Measurements from ENCODE around the gene AP5Z1. TPM values are rescaled to one million over a fixed set of nuclear protein-coding genes. Genes with fewer than 3 reads are reported as not detected.

AP5Z1 gene
- polyA plus RNA-seq, 3 donors, result 30.8 to 75.2 (median 33.8) TPM

- H3K9me3 ChIP-seq (replicated peaks in 1 of 2; ENCODE audit: control insufficient read depth in 1 of 2, insufficient read depth in 1 of 2, low read length in 2 of 2), result no peaks in the 10 kb centered on the region
- H3K36me3 Mint-ChIP-seq, result peaks cover 70 to 97% of the 10 kb centered on the region in 2 donors
- H3K4me2 ChIP-seq (replicated peaks; ENCODE audit: extremely low read depth, low read length, poor library complexity, severe bottlenecking), result no peak overlapping the region
- intact Hi-C loops (cut with micrococcal nuclease), result no loop called here
- no peak overlapping the region for H3K9ac ChIP-seq (ENCODE audit: insufficient read depth, low read length, poor library complexity, severe bottlenecking)
- peaks cover 0 to 2% (median 0%) of the 10 kb centered on the region in 3 donors for H3K27me3 Mint-ChIP-seq (ENCODE audit: low read depth in 3 of 3)
- no peak overlapping the region for H3K27ac Mint-ChIP-seq
- no peak for DNase-seq
- WGBS (ENCODE audit: insufficient coverage), result 98% methylated on average over 26 of the region's 26 CpGs
- no peak overlapping the region for H3K4me3 Mint-ChIP-seq
- H2AFZ ChIP-seq (ENCODE audit: insufficient read depth, low read depth, low read length, poor library complexity, severe bottlenecking), result no peak overlapping the region
- H3K36me3 ChIP-seq (replicated peaks in 1 of 2; ENCODE audit: control insufficient read depth in 1 of 2, insufficient read depth in 2 of 2, low read length in 2 of 2), result peaks cover 83 to 99% of the 10 kb centered on the region in 2 donors
- no peaks in the 10 kb centered on the region for H3K4me1 Mint-ChIP-seq
- TF ChIP-seq CTCF (IDR thresholded peaks at IDR 0.05), result no peak
- no peak overlapping the region for H3K4me3 ChIP-seq (replicated peaks in 1 of 3; ENCODE audit: low read depth in 2 of 3, low read length in 3 of 3)
- H3K27ac ChIP-seq (ENCODE audit: low read depth in 1 of 2, low read length in 2 of 2), result no peak overlapping the region
- H3K27me3 ChIP-seq (ENCODE audit: control insufficient read depth in 2 of 2, insufficient read depth in 2 of 2, low read length in 2 of 2), result no peaks in the 10 kb centered on the region
- H3K79me2 ChIP-seq (ENCODE audit: insufficient read depth, low read length), result no peaks in the 10 kb centered on the region
- H4K20me1 ChIP-seq (ENCODE audit: insufficient read depth, low read length), result peaks cover 18% of the 10 kb centered on the region
- H3K9me3 Mint-ChIP-seq, result peaks cover 0 to 3% (median 0%) of the 10 kb centered on the region in 7 donors
- no peaks in the 10 kb centered on the region for H3K4me1 ChIP-seq (ENCODE audit: control insufficient read depth in 1 of 2, insufficient read depth in 2 of 2, low read length in 2 of 2)
Observed at GRCh38 chr7:4760952-4761351, 14.5 kb upstream of the AP5Z1 start.

DNA sequence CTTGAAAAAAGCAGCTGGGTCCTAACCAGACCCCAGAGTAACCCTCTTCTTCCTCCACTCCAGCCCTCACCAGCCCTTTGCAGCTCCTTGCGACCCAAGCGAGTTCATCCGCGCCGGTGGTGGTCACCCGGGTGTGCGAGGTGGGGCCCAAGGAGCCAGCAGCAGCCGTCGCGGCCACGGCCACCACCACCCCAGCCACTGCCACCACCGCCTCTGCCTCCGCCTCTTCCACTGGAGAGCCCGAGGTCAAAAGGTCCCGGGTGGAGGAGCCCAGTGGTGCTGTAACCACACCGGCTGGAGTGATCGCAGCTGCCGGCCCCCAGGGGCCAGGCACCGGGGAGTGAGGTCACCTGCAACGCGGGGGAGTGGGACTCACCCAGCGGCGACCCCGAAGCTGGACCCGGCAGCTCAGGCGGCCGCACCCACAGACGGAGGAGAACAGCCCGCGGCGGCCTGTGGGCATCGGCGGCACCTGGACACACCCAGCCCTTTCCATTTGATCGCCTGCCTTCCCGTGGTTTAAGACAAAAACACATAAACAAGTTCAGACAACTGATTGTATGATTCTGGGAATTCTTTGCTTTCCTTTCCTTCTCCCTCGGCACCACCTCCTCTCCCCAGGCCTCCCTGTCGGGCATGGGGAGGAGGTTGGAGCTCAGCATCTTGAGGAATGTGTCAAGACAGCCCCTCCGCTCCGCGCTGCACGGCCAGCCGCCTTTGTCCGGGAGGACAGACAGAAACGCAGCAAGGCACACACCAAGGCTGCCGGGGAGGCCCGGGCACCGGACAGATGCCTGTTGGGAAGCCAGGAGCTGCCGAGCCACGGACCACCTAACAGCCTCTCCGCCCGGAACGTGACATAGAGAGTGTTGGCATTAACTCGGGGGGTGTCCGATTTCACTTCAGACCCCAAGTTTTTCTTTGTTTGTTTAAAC, 13.0 kb upstream of the AP5Z1 start:
- WGBS (ENCODE audit: insufficient coverage), result 98% methylated on average over 47 of the region's 54 CpGs
- no peaks in the 10 kb centered on the region for H3K9me3 ChIP-seq (replicated peaks in 1 of 2; ENCODE audit: control insufficient read depth in 1 of 2, insufficient read depth in 1 of 2, low read length in 2 of 2)
- H3K4me3 ChIP-seq (replicated peaks in 1 of 3; ENCODE audit: low read depth in 2 of 3, low read length in 3 of 3), result no peak overlapping the region
- H3K4me1 ChIP-seq (ENCODE audit: control insufficient read depth in 1 of 2, insufficient read depth in 2 of 2, low read length in 2 of 2), result no peaks in the 10 kb centered on the region
- Mint-ChIP-seq H3K36me3 (peaks cover 66 to 92% of the 10 kb centered on the region in 2 donors), H3K4me1 (no peaks in the 10 kb centered on the region), H3K9me3 (peaks cover 0 to 6% (median 0%) of the 10 kb centered on the region in 7 donors), H3K27ac (peak overlapping the region in 3 of 7 donors; percentile 26 to 86 (median 46)), H3K4me3 (no peak overlapping the region), H3K27me3 (ENCODE audit: low read depth in 3 of 3) (peaks cover 0 to 2% (median 0%) of the 10 kb centered on the region in 3 donors)
- no peak overlapping the region for H2AFZ ChIP-seq (ENCODE audit: insufficient read depth, low read depth, low read length, poor library complexity, severe bottlenecking)
- intact Hi-C loops (cut with micrococcal nuclease), result no loop called here
- H3K27me3 ChIP-seq (ENCODE audit: control insufficient read depth in 2 of 2, insufficient read depth in 2 of 2, low read length in 2 of 2), result no peaks in the 10 kb centered on the region
- TF ChIP-seq CTCF (IDR thresholded peaks at IDR 0.05), result no peak
- no peaks in the 10 kb centered on the region for H3K79me2 ChIP-seq (ENCODE audit: insufficient read depth, low read length)
- H3K4me2 ChIP-seq (replicated peaks; ENCODE audit: extremely low read depth, low read length, poor library complexity, severe bottlenecking), result no peak overlapping the region
- peaks cover 18% of the 10 kb centered on the region for H4K20me1 ChIP-seq (ENCODE audit: insufficient read depth, low read length)
- H3K36me3 ChIP-seq (replicated peaks in 1 of 2; ENCODE audit: control insufficient read depth in 1 of 2, insufficient read depth in 2 of 2, low read length in 2 of 2), result peaks cover 72 to 99% of the 10 kb centered on the region in 2 donors
- no peak overlapping the region for H3K27ac ChIP-seq (ENCODE audit: low read depth in 1 of 2, low read length in 2 of 2)
- no peak for DNase-seq
- no peak overlapping the region for H3K9ac ChIP-seq (ENCODE audit: insufficient read depth, low read length, poor library complexity, severe bottlenecking)
